IMR-90 (cell line): ENCODE data around the gene CA12. TPM values are rescaled to one million over a fixed set of nuclear protein-coding genes. Genes with fewer than 3 reads are reported as not detected.

ENCODE experiments used
- ATAC-seq: fragments of 200-7000 bp; cut with Tn5 transposase; 2 replicates; pipeline ENCODE4 v1.9.1; 2020; ENCODE audit warnings: low read depth, mild to moderate bottlenecking, moderate library complexity
- BruUV-seq: library from RNA; stranded (reverse); fragments of 400-500 nt; replicated peaks from 2 replicates; lab custom pipeline; 2021; lab: Mats Ljungman, UMichigan
- CTCF ChIA-PET: fragments of 300-600 bp; formaldehyde crosslinking; extraction: SDS; loops from one replicate; lab custom pipeline; 2021; ENCODE audit warnings: antibody characterized with exemption; lab: Yijun Ruan, JAX
- POLR2A ChIA-PET: fragments of 300-600 bp; sonication (Branson Sonifier 250); formaldehyde crosslinking; loops from one replicate; lab custom pipeline; 2022; ENCODE audit warnings: antibody characterized with exemption; ENCODE audit not compliant: unreplicated experiment; lab: Charles Lee
- DNase-seq: peaks from one replicate; pipeline ENCODE4 v3.0.0; 2013
- H2AFZ ChIP-seq: replicated peaks from 2 replicates; pipeline ENCODE3; 2013; ENCODE audit warnings: low read length, mild to moderate bottlenecking; ENCODE audit not compliant: poor library complexity
- H2AK5ac ChIP-seq: 2 replicates; pipeline ENCODE4 v1.6.1; 2013; ENCODE audit warnings: low read depth, low read length, inconsistent platforms
- H2AK9ac ChIP-seq: replicated peaks from 2 replicates; pipeline ENCODE3; 2013; ENCODE audit warnings: mild to moderate bottlenecking, low read depth, low read length, moderate library complexity; ENCODE audit not compliant: poor library complexity
- H2BK120ac ChIP-seq: 2 replicates; pipeline ENCODE4 v1.6.1; 2013; ENCODE audit warnings: low read depth, low read length, inconsistent platforms
- H2BK15ac ChIP-seq: 3 replicates; pipeline ENCODE4 v1.6.1; 2013; ENCODE audit warnings: low read depth, low read length, inconsistent platforms
- H2BK20ac ChIP-seq: 2 replicates; pipeline ENCODE4 v1.6.1; 2013; ENCODE audit warnings: low read depth, mild to moderate bottlenecking, inconsistent platforms, low read length, moderate library complexity
- H2BK5ac ChIP-seq: 2 replicates; pipeline ENCODE4 v1.6.1; 2013; ENCODE audit warnings: mild to moderate bottlenecking, low read depth, low read length, inconsistent platforms; ENCODE audit not compliant: poor library complexity, severe bottlenecking
- H3K14ac ChIP-seq: replicated peaks from 2 replicates; pipeline ENCODE4 v1.6.1; 2013; ENCODE audit warnings: low read depth, low read length, inconsistent platforms
- H3K18ac ChIP-seq: 2 replicates; pipeline ENCODE4 v1.6.1; 2013; ENCODE audit warnings: low read depth, low read length, control low read depth
- H3K23ac ChIP-seq: 2 replicates; pipeline ENCODE4 v1.6.1; 2013; ENCODE audit warnings: low read depth, low read length, inconsistent platforms
- H3K27ac ChIP-seq: 2 replicates; pipeline ENCODE4 v1.5.1; 2013; ENCODE audit warnings: mild to moderate bottlenecking, control low read depth, low read length; ENCODE audit not compliant: insufficient read depth
- H3K27me3 ChIP-seq: 2 replicates; pipeline ENCODE4 v1.6.1; 2013; ENCODE audit warnings: low read length; ENCODE audit not compliant: control insufficient read depth, insufficient read depth
- H3K36me3 ChIP-seq: 2 replicates; pipeline ENCODE4 v1.6.1; 2013; ENCODE audit warnings: low read length, mixed read lengths; ENCODE audit not compliant: control insufficient read depth, insufficient read depth
- H3K4ac ChIP-seq: 2 replicates; pipeline ENCODE4 v1.6.1; 2013; ENCODE audit warnings: low read depth, low read length, inconsistent platforms
- H3K4me1 ChIP-seq: 2 replicates; pipeline ENCODE4 v1.6.1; 2013; ENCODE audit warnings: low read length, mixed read lengths; ENCODE audit not compliant: control insufficient read depth, insufficient read depth
- H3K4me2 ChIP-seq: 2 replicates; pipeline ENCODE4 v1.6.1; 2013; ENCODE audit warnings: low read depth, mild to moderate bottlenecking, control low read depth, low read length, moderate library complexity
- H3K4me3 ChIP-seq: 2 replicates; pipeline ENCODE4 v1.5.1; 2013; ENCODE audit warnings: low read depth, mild to moderate bottlenecking, control low read depth, low read length, moderate library complexity; ENCODE audit not compliant: insufficient read depth
- H3K56ac ChIP-seq: 2 replicates; pipeline ENCODE4 v1.6.1; 2013; ENCODE audit warnings: low read length, inconsistent platforms; ENCODE audit not compliant: insufficient read depth; ENCODE audit errors: extremely low read depth
- H3K79me1 ChIP-seq, 2 experiments: 2 replicates each; pipeline ENCODE4 v1.6.1; 2013; ENCODE audit warnings: low read length in 2 of 2, inconsistent platforms in 1 of 2, low read depth in 1 of 2
- H3K9ac ChIP-seq: 2 replicates; pipeline ENCODE4 v1.6.1; 2013; ENCODE audit warnings: low read depth, low read length, control low read depth
- H3K9me1 ChIP-seq: 2 replicates; pipeline ENCODE4 v1.6.1; 2013; ENCODE audit warnings: low read length, inconsistent platforms; ENCODE audit not compliant: insufficient read depth
- H3K9me3 ChIP-seq: 2 replicates; pipeline ENCODE4 v1.6.1; 2013; ENCODE audit warnings: low read length; ENCODE audit not compliant: control insufficient read depth, insufficient read depth
- H4K20me1 ChIP-seq: 2 replicates; pipeline ENCODE4 v1.6.1; 2013; ENCODE audit warnings: low read length, inconsistent platforms; ENCODE audit not compliant: insufficient read depth
- H4K5ac ChIP-seq: 2 replicates; pipeline ENCODE4 v1.6.1; 2013; ENCODE audit warnings: mild to moderate bottlenecking, low read depth, low read length, control low read depth
- H4K8ac ChIP-seq, 2 experiments: 2 replicates each; pipeline ENCODE4 v1.6.1; 2013; ENCODE audit warnings: low read depth in 2 of 2, low read length in 2 of 2, control low read depth in 1 of 2, inconsistent platforms in 1 of 2
- H4K91ac ChIP-seq: 2 replicates; pipeline ENCODE4 v1.6.1; 2013; ENCODE audit warnings: low read depth, low read length, inconsistent platforms; ENCODE audit not compliant: insufficient read depth
- BHLHE40 ChIP-seq: fragments of 150-350 bp; IDR thresholded peaks from 2 replicates; pipeline ENCODE4 v1.6.1; 2016; ENCODE audit warnings: mild to moderate bottlenecking, low read depth, low read length
- CEBPB ChIP-seq: IDR thresholded peaks from 2 replicates; pipeline ENCODE4 v1.6.1; 2012; ENCODE audit warnings: low read depth, low read length, improper control_type of control experiment
- CHD1 ChIP-seq: IDR thresholded peaks from 2 replicates; pipeline ENCODE4 v1.6.1; 2012; ENCODE audit warnings: low read depth, low read length, improper control_type of control experiment
- FOS ChIP-seq: fragments of 150-350 bp; IDR thresholded peaks from 2 replicates; pipeline ENCODE4 v1.6.1; 2016; ENCODE audit warnings: low read depth, low read length
- MAFK ChIP-seq: IDR thresholded peaks from 2 replicates; pipeline ENCODE4 v1.6.1; 2012; ENCODE audit warnings: low read depth, low read length, improper control_type of control experiment
- MAZ ChIP-seq: IDR thresholded peaks from 2 replicates; pipeline ENCODE4 v1.6.1; 2012; ENCODE audit warnings: low read depth, mild to moderate bottlenecking, low read length, improper control_type of control experiment, moderate library complexity, borderline replicate concordance
- MXI1 ChIP-seq: IDR thresholded peaks from 2 replicates; pipeline ENCODE4 v1.6.1; 2012; ENCODE audit warnings: low read depth, mild to moderate bottlenecking, low read length, moderate library complexity, borderline replicate concordance
- NFE2L2 ChIP-seq: fragments of 150-350 bp; IDR thresholded peaks from 2 replicates; pipeline ENCODE4 v1.6.1; 2016; ENCODE audit warnings: low read depth, mild to moderate bottlenecking, low read length
- POLR2A ChIP-seq: IDR thresholded peaks from 2 replicates; pipeline ENCODE4 v1.6.1; 2012; ENCODE audit warnings: mild to moderate bottlenecking, low read depth, low read length
- RAD21 ChIP-seq: IDR thresholded peaks from 2 replicates; pipeline ENCODE4 v1.6.1; 2012; ENCODE audit warnings: low read length, improper control_type of control experiment
- RCOR1 ChIP-seq: IDR thresholded peaks from 2 replicates; pipeline ENCODE4 v1.6.1; 2012; ENCODE audit warnings: mild to moderate bottlenecking, low read length, improper control_type of control experiment; ENCODE audit not compliant: insufficient replicate concordance
- RFX5 ChIP-seq: IDR thresholded peaks from 2 replicates; pipeline ENCODE4 v1.8.0; 2012; ENCODE audit warnings: low read depth, mild to moderate bottlenecking, low read length, moderate library complexity
- SMC3 ChIP-seq: fragments of 150-350 bp; IDR thresholded peaks from 2 replicates; pipeline ENCODE4 v1.6.1; 2016; ENCODE audit warnings: low read depth, mild to moderate bottlenecking, antibody characterized with exemption, low read length, moderate library complexity
- WGBS, 2 experiments: methylation state at CpG; one replicate each; pipeline versions ENCODE4 v1.1.5 to v1.1.7; 2013; ENCODE audit warnings: missing lambda C conversion rate in 2 of 2; ENCODE audit not compliant: insufficient read length in 1 of 2; ENCODE audit errors: extremely low coverage in 2 of 2; 5-methylcytosine and 5-hydroxymethylcytosine counted together
- dilution Hi-C: fragments of 300-500 bp; cut with HindIII; formaldehyde crosslinking; loops from one replicate; pipeline ENCODE4 v1.14.3; 2018; ENCODE audit warnings: low sequenced_read_pairs; ENCODE audit not compliant: unreplicated experiment
- in situ Hi-C: fragments of 300-500 bp; cut with MboI; formaldehyde crosslinking; loops from 3 replicates; pipeline ENCODE4 v1.14.3; 2019; ENCODE audit warnings: low sequenced_read_pairs, inconsistent platforms, mixed read lengths
- intact Hi-C: fragments of 100-400 bp; cut with micrococcal nuclease; formaldehyde crosslinking; loops from 2 replicates; pipeline ENCODE4 v1.10.0; 2022
- polyA plus RNA-seq, 3 experiments: library from polyadenylated mRNA; depleted of rRNA; stranded (reverse); fragments of >200 nt; gene quantifications; 2 replicates each; pipeline ENCODE4 v1.2.3, GENCODE V29; 2012; ENCODE audit warnings: low replicate concordance in 1 of 3
- total RNA-seq: library from RNA; depleted of rRNA; stranded (reverse); fragments of >200 nt; gene quantifications from 2 replicates; pipeline ENCODE4 v1.2.3, GENCODE V29; 2012
- TF ChIP-seq, protein P1 (sequence below): conservative IDR thresholded peaks from 2 replicates; pipeline ENCODE4 v1.5.1; 2012; ENCODE audit warnings: mild to moderate bottlenecking, low read depth, low read length, improper control_type of control experiment
- TF ChIP-seq, protein P2 (sequence below): fragments of 150-350 bp; IDR thresholded peaks from 2 replicates; pipeline ENCODE4 v1.6.1; 2016; ENCODE audit warnings: low read depth, mild to moderate bottlenecking, low read length, moderate library complexity, borderline replicate concordance
- TF ChIP-seq, protein P3 (sequence below): fragments of 150-350 bp; IDR thresholded peaks from 2 replicates; pipeline ENCODE4 v1.6.1; 2017; ENCODE audit warnings: mild to moderate bottlenecking, antibody characterized with exemption, low read length, low read depth

CA12 gene
- total and polyA plus RNA-seq, 2 of the 4 experiments (the other 2 are of a cell fraction): 33.7 to 52.6 TPM

DNA sequence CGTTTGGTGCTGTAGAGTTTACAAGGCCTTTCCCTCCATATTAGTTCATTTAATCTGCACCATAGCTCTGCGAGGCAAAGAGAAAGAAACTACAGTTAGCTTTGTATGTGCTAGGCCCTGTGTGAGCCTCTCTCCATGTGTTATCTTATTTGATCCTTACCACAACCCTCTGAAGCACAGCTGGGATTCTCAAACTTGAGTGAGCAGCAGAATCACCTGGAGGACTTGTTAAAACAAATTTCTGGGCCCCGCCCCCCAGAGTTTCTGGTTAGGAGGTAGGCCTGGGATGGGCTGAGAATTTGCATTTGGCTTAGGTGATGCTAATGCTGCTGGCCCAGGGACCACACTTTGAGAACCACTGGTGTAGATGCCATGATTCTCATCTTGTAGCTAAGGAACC is 12.3 kb downstream of the CA12 start:
- Histone ChIP-seq H3K79me1 (peaks cover 11% of the 10 kb centered on the region in 2 experiments; a peak in 3 of 4 replicates), H2AFZ (peak overlapping the region; percentile 47), H2BK15ac (peak overlapping the region; percentile 76; the same call in 2 of the 3 replicates), H2BK5ac (no peak overlapping the region), H3K9me3 (no peaks in the 10 kb centered on the region), H3K4me3 (no peak overlapping the region), H3K4me2 (no peak overlapping the region), H3K9ac (no peak overlapping the region), H2AK5ac (peak overlapping the region; percentile 39; the same call in 1 of the 2 replicates), H3K27me3 (no peaks in the 10 kb centered on the region), H3K23ac (no peak overlapping the region), H4K91ac (0 out of 2 replicates have a peak overlapping the region, but pooled peaks have one; percentile 13), H3K56ac (no peak overlapping the region), H4K20me1 (no peaks in the 10 kb centered on the region), H4K5ac (peak overlapping the region; percentile 22; the same call in 1 of the 2 replicates), H3K9me1 (peaks cover 26% of the 10 kb centered on the region), H3K4me1 (peaks cover 31% of the 10 kb centered on the region), H3K18ac (peak overlapping the region; percentile 49; the same call in 1 of the 2 replicates), H2AK9ac (no peak overlapping the region), H2BK120ac (peak overlapping the region; percentile 68), H3K14ac (peak overlapping the region; percentile 59), H3K36me3 (no peaks in the 10 kb centered on the region), H4K8ac (peak overlapping the region in 1 of 2 experiments; percentile 30; a peak in 2 of 4 replicates), H3K4ac (peak overlapping the region; percentile 25), H2BK20ac (peak overlapping the region; percentile 29; the same call in 1 of the 2 replicates), H3K27ac (no peak overlapping the region)
- no TSS peak for BruUV-seq
- in situ Hi-C loops (no loop called here), dilution Hi-C loops (no loop called here), intact Hi-C loops (no loop called here)
- POLR2A ChIA-PET: no interaction called here
- TF ChIP-seq FOS (no peak), POLR2A (no peak), RFX5 (no peak), RCOR1 (no peak), SMC3 (no peak), BHLHE40 (no peak), CEBPB (no peak), MXI1 (no peak), MAFK (no peak), NFE2L2 (no peak), MAZ (no peak), CHD1 (no peak), RAD21 (no peak)
- TF ChIP-seq, protein P1, sequence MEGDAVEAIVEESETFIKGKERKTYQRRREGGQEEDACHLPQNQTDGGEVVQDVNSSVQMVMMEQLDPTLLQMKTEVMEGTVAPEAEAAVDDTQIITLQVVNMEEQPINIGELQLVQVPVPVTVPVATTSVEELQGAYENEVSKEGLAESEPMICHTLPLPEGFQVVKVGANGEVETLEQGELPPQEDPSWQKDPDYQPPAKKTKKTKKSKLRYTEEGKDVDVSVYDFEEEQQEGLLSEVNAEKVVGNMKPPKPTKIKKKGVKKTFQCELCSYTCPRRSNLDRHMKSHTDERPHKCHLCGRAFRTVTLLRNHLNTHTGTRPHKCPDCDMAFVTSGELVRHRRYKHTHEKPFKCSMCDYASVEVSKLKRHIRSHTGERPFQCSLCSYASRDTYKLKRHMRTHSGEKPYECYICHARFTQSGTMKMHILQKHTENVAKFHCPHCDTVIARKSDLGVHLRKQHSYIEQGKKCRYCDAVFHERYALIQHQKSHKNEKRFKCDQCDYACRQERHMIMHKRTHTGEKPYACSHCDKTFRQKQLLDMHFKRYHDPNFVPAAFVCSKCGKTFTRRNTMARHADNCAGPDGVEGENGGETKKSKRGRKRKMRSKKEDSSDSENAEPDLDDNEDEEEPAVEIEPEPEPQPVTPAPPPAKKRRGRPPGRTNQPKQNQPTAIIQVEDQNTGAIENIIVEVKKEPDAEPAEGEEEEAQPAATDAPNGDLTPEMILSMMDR: no peak
- TF ChIP-seq, protein P2, sequence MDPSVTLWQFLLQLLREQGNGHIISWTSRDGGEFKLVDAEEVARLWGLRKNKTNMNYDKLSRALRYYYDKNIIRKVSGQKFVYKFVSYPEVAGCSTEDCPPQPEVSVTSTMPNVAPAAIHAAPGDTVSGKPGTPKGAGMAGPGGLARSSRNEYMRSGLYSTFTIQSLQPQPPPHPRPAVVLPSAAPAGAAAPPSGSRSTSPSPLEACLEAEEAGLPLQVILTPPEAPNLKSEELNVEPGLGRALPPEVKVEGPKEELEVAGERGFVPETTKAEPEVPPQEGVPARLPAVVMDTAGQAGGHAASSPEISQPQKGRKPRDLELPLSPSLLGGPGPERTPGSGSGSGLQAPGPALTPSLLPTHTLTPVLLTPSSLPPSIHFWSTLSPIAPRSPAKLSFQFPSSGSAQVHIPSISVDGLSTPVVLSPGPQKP: no peak
- TF ChIP-seq, protein P3, sequence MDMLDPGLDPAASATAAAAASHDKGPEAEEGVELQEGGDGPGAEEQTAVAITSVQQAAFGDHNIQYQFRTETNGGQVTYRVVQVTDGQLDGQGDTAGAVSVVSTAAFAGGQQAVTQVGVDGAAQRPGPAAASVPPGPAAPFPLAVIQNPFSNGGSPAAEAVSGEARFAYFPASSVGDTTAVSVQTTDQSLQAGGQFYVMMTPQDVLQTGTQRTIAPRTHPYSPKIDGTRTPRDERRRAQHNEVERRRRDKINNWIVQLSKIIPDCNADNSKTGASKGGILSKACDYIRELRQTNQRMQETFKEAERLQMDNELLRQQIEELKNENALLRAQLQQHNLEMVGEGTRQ: no peak
- CTCF ChIA-PET: no interaction called here
- ATAC-seq (no peak), DNase-seq (no peak)
- 100% methylated on average over 1 of the region's 3 CpGs; no CpG with 5 or more reads in 1 of the 2 experiments for WGBS, 2 experiments
